Fibroblast of mammary gland (primary cell): ENCODE data around the gene CHRNA7.
A peak's percentile ranks its signal among the peaks of the same experiment; 100 is the strongest.

Source experiments
- DNase-seq: peaks from one replicate; pipeline ENCODE4 v3.0.0-alpha.2; 2010; ENCODE audit warnings: low read depth
- H3K4me3 ChIP-seq: 2 replicates; pipeline ENCODE4 v1.5.1; 2011; ENCODE audit warnings: low read depth, mild to moderate bottlenecking, low read length, moderate library complexity; ENCODE audit not compliant: control insufficient read depth
- CTCF ChIP-seq: conservative IDR thresholded peaks from 2 replicates; pipeline ENCODE4 v1.5.1; 2011; ENCODE audit warnings: low read depth, low read length, inconsistent platforms; ENCODE audit not compliant: control insufficient read depth, insufficient read depth

Gene CHRNA7

GRCh38 chr15:32029862-32030781 is at the start of gene CHRNA7:
CHRNA7 (plus strand) TSS chr15:32030515; CDS start chr15:32030595, 80 bp downstream.
- no peak for TF ChIP-seq CTCF
- DNase-seq, result peak; percentile 10
- H3K4me3 ChIP-seq, result no peak within 1 kb of the TSS

- TF ChIP-seq CTCF, result no peak
- no peak overlapping the region for H3K4me3 ChIP-seq
Measured at GRCh38 chr15:31985607-31986006, 44.7 kb upstream of the CHRNA7 start.

GRCh38 chr15:31993062-31993461 is 37.3 kb upstream of the CHRNA7 start:
- DNase-seq, result no peak
- no peak for TF ChIP-seq CTCF
- H3K4me3 ChIP-seq, result no peak overlapping the region

More at GRCh38 chr15:31985607-31986006, 44.7 kb upstream of the CHRNA7 start:
- no peak for DNase-seq

GRCh38 chr15:31997711-31998110 is 32.6 kb upstream of the CHRNA7 start:
- no peak overlapping the region for H3K4me3 ChIP-seq
- TF ChIP-seq CTCF, result no peak
- no peak for DNase-seq

- TF ChIP-seq CTCF, result no peak
- H3K4me3 ChIP-seq, result no peak overlapping the region
- DNase-seq, result no peak
Measured at GRCh38 chr15:32003558-32003957, 26.8 kb upstream of the CHRNA7 start.

GRCh38 chr15:32004249-32004648 is 26.1 kb upstream of the CHRNA7 start:
- no peak for DNase-seq
- TF ChIP-seq CTCF, result no peak
- H3K4me3 ChIP-seq, result no peak overlapping the region
